ENCODE data around the gene ZMAT5. TPM values are rescaled to one million over a fixed set of nuclear protein-coding genes. Genes with fewer than 3 reads are reported as not detected.

Gene ZMAT5
- total RNA-seq, 4 donors from 2014 or later: 17.2 to 30.1 (median 21.8) TPM

- 40 to 64% methylated on average over 5 to 7 of the region's 7 CpGs for WGBS, 2 donors
- no peak for DNase-seq (ENCODE audit: low spot score in 2 of 2)
- intact Hi-C loops (cut with DNase I; ENCODE audit: low total_unique reads): no loop called here
- no peak overlapping the region for H3K4me3 ChIP-seq (ENCODE audit: low read depth, poor library complexity, severe bottlenecking)
- TF ChIP-seq CTCF (IDR thresholded peaks at IDR 0.05): no peak
- no peak for TF ChIP-seq POLR2A (IDR thresholded peaks at IDR 0.05)
Measured at GRCh38 chr22:29703569-29704195, 63.1 kb downstream of the ZMAT5 start.

- TF ChIP-seq POLR2A (IDR thresholded peaks at IDR 0.05): no peak
- no peak for TF ChIP-seq CTCF (IDR thresholded peaks at IDR 0.05)
- DNase-seq (ENCODE audit: low spot score in 2 of 2): no peak
- H3K4me3 ChIP-seq (ENCODE audit: low read depth, poor library complexity, severe bottlenecking): no peak overlapping the region
- intact Hi-C loops (cut with DNase I; ENCODE audit: low total_unique reads): no loop called here
- 23 to 24% methylated on average over 19 of the region's 19 CpGs for WGBS, 2 donors
Measured at GRCh38 chr22:29702931-29703501, 63.8 kb downstream of the ZMAT5 start.

GRCh38 chr22:29702000-29702930 is 64.5 kb downstream of the ZMAT5 start:
- DNase-seq (ENCODE audit: low spot score in 2 of 2): no peak
- 26 to 43% methylated on average over 12 to 14 of the region's 14 CpGs for WGBS, 2 donors
- TF ChIP-seq POLR2A (IDR thresholded peaks at IDR 0.05) (no peak), CTCF (IDR thresholded peaks at IDR 0.05) (no peak)
- no peak overlapping the region for H3K4me3 ChIP-seq (ENCODE audit: low read depth, poor library complexity, severe bottlenecking)
- intact Hi-C loops (cut with DNase I; ENCODE audit: low total_unique reads): no loop called here

GRCh38 chr22:29701155-29701999 is 65.4 kb downstream of the ZMAT5 start:
- H3K4me3 ChIP-seq (ENCODE audit: low read depth, poor library complexity, severe bottlenecking): no peak overlapping the region
- whole genome bisulfite sequencing, 2 donors: 29 to 43% methylated on average over 14 of the region's 14 CpGs
- TF ChIP-seq CTCF (IDR thresholded peaks at IDR 0.05) (no peak), POLR2A (IDR thresholded peaks at IDR 0.05) (no peak)
- peak in 1 of 2 donors; percentile 81 for DNase-seq (ENCODE audit: low spot score in 2 of 2)
- intact Hi-C loops (cut with DNase I; ENCODE audit: low total_unique reads): no loop called here

- no peak for DNase-seq (ENCODE audit: low spot score in 2 of 2)
- no peak overlapping the region for H3K4me3 ChIP-seq (ENCODE audit: low read depth, poor library complexity, severe bottlenecking)
- intact Hi-C loops (cut with DNase I; ENCODE audit: low total_unique reads): no loop called here
- WGBS, 2 donors: 47 to 48% methylated on average over 7 to 8 of the region's 9 CpGs
- TF ChIP-seq CTCF (IDR thresholded peaks at IDR 0.05) (no peak), POLR2A (IDR thresholded peaks at IDR 0.05) (no peak)
Measured at GRCh38 chr22:29700900-29701154, 66.0 kb downstream of the ZMAT5 start.
